Measurements from ENCODE around the gene AUTS2.

The AUTS2 gene

DNA sequence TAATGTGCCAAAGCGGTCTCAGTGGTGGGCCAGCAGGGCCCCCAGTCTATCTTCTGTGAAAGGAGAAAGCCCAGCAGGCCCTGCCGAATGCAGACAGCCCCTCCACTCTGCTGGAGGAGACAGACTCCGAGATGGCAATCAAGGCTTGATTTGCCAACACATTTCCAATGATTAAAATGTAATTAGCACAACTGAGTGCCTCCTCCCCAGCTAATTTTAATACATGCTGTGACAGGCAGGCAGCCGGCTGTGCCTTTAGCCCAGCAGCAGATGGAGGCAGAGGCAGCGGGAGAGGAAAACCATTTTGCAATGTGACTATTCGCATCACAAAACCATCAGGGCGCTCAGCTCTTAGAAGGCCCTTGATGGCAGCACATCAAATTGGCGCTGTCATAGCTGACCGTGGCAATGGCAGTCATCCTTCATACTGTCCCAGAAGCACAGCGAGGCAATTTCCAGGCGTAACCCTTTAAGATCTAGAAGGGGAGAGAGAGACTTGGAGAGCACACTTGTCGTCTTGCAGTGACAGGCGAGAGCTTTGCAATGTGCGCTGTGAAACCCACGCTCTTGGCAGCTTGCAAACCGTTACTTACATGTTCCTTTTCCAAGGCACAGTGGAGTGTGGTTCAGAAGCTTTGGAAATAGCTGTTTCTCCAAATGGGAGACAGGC is 818.8 kb downstream of the AUTS2 start:
- DNase-seq (ENCODE audit: low read depth) = no peak

DNA sequence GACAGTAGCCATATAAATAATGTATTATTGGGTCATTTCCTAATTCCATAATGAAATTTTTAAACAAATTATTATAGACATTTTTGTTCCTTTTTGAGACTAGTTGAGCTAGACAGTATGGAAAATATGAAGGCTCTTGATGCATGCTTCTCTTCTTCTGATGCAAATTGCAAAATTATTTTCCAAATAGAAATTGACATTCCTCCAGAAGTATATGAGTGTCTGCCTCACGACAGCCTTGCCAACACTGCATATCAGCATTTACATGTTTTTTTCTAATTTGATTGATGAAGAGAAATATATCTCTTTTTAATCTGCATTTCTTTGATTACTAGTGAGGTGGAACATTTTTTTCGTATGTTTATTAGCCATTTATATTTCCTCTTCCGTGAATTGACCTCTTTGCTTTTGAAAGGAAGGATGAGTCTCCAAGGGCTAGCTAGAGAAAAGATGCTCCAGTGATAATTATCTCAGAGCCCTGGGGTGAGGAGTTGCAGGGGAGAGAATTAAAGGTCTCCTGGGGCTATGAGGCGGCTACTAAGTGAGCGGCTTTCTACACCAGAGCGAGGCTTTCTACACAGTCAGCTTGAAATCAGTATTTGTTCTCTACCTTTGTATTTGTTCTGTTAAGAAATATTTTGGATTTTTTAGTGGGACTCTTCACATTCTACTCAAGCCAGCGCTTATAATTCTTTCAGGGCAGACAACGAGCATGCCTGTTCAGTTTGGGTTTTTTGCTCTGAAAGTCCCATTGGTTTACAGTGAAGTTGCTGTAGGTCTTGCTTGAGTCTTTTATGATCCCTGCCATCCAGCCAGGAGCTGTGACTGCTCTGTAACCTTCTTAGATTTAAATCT is 821.5 kb downstream of the AUTS2 start:
- DNase-seq (ENCODE audit: low read depth) = no peak

DNA sequence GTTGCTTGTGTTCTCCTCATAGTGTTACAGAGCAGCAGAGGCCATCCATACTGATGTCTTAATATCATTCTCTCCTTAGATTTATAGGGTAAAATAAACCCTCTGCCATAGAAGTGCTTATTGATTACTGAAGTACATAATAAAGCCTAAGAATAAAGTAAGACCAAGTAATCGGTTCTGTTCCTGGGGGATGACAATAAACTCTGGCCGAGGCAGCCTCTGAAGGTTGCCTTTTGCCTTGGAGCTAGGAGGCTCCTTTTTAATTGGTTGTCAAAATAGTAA is 822.0 kb downstream of the AUTS2 start:
- no peak for DNase-seq (ENCODE audit: low read depth)

DNA sequence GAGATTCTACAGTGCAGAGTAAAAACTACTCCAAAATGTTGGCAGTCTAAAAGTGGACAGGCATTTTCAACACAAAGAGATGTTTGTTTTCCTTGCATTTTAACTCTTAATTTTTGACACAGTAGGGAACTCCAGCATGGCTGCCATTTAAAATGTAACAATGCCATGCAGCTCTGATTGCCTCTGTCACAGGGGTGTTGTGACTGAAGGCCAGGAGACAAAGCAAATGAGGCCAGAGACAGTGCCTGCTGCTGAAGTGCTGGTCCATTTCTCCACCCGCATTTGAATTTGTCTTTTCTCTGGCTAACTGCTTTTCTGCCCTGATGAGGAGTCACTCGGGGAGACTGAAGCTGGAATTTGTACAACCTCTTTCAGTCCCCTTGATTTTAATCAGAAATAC is 823.0 kb downstream of the AUTS2 start:
- no peak for DNase-seq (ENCODE audit: low read depth)

DNA sequence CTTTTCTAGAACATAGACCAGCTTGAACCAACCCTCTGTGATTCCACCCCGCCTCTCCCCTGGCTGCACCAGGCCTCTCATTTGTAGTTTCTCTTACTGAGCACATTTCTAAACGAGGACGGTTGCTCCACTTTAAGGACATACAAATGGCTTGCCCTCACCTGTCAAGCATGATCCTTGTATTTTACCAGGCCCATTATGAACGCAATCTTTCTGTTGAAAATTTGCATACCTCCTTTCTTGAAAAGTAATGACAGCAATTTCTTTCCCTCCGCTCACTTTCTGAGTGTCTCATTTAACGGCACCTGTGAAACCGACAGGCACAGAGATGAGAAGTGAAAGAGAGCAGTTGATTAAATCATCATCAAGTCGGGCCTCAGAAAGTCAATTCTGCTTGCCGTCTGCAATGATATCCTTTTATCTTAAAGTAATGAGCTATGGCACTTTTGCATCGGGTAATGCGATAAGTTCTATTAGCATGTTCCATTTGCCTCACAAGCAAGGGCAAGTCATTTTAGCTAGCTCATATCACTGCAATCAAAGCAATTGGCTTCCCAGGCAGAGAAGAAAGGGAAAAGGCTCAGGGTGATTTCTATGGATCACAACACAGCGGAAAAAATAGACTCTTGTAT is 828.1 kb downstream of the AUTS2 start:
- no peak for DNase-seq (ENCODE audit: low read depth)

DNA sequence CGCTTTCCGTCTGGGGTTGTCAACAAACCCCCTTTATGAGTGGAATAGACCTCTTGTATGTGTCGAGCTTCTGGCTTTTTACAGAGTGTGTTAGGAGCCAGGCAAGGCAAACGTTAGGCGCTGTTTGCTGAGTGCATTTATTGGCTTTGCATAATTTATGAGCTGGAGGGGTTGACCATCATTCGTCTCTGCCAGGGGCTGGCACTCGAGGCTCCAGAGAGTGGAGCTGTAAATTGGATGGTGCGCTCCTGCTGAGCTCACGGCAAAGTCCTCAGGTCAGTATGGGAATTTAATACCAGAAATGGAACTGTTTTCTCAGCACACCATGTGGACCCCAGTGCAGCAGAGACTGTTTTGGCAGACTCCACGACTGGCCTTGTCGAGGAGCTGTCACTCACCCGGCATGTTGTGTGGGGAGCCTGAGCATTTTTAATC is 834.3 kb downstream of the AUTS2 start:
- DNase-seq (ENCODE audit: low read depth) = no peak

DNA sequence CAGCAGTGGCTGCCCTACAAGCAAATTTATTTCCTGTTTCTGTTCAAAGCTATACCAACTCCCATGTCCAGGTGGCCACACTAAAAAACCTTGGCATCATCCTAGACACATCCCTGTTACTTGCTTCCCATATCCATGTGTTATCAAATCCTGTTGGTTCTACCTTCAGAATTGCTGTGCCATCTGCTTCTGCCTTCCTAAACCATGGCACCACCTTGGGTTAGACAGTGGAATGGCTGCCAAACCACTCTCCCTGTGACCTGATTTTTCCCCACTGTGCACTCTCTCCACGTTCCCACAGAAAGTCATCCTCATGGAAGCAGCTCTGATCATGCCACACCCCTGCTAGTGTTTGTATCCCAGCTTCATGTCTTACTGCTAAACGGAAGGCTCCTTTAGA is 836.1 kb downstream of the AUTS2 start:
- no peak for DNase-seq (ENCODE audit: low read depth)

DNA sequence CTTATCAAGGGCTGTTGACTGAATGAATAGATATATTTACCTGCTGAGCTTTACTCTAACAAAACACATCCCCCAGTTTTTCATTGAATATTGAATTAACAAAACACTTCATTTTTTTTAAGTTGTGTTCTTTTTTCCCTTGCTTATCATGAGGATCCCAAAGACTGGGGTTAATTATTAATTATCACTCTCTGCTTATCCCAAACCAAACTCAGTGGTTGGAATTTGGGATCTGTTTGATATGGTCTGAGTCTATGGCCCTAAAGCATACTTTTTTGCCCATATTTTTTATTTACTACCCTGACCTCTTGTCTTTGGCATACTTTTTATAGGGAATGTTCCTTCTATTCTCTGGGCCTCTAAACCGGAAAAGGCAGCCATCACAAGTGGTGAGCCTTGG is 836.5 kb downstream of the AUTS2 start:
- no peak for DNase-seq (ENCODE audit: low read depth)

DNA sequence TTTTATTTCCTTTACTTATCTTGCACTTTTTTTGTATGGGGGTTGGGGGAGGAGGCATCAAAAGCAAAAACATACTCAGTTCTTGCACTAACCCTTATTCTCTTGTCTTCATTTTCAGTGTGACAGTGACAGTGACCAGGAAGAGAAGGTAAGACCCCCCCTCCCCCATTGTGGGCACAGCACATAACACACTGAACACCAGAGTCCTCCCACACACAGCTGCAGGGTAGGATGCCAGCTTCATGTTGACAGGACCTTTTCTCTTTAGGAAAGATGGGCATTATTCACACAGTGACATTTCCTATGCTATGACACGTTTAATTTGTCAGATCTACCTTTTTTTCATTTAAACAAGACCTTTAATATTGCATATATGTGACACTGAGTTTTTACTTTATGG is 837.4 kb downstream of the AUTS2 start:
- DNase-seq (ENCODE audit: low read depth) = no peak

DNA sequence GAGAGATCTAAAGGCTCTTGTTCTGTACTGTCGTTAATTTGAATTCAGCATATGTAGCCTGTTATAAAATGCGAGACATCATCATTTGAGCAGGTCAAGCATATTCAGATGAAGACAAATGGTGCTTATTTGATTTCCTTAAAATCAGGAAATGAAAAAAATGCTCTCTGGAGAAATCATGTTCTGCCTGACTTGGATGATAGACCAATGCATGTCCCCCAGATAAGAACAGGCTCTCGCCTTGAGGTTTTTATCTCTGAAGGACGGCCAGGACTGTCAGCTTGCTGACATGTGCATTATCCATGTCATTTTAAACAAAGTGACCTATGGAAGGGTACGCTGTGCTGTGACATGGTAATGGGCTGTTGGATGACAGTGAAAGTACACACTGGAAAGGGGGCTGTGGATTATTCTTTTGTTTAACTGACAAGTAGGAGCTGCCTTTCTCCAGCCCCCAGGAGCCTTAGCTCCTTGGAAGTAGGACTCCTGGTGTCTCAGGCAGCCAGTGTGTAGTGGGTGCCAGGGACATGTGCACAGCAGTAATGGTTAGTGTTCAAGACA is 838.6 kb downstream of the AUTS2 start:
- DNase-seq (ENCODE audit: low read depth) = no peak

DNA sequence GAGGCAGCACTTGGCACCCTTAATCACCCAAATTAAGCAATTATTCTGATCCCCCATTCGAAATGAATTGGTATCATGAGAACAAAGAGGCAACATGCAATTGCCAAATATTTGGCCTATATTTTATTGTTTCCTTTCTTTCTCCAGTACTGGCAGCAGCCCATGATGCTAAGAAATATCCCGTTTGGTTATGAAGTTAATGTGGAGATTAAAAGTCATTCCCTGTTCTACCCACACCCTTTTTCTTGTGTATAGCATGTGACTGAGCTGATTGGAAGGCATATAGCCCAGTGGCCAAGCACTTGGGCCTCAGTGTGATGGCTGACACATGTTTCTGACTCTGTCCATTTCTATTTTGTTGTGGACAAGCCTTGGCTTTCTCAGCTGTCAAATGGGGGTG is 841.4 kb downstream of the AUTS2 start:
- DNase-seq (ENCODE audit: low read depth) = no peak

DNA sequence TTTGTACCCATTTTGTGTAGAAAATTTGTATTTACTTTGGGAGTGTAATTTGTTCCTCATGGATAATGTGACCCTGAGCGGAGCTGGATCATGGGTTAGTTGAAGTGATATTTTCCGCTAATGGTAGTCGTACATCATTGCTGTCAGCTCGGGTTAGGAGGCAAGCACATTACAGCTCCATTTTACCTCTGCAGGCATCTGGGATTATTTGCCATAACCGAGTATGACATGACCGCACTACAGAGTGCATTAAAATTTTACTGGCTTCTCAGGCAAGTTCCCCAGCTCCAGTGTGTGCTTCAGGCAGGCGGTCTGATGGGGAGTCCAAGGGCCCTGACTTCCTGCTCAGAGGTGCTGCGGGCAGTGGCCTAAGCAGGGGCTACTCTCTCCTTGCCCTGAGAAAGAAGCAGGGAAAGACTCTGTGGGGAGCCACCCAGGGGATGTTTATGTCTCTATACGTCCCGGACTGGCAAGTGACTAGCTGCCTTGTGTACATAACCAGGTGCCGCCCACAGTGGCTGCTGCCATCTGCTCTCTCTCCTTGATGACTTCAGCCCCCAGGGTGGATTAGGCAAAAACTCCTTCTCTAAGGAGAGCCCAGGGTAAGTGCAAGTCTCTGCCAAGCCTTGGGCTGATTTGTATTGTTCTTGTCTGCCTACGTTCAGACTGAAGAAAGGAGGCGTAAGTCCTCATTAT is 848.3 kb downstream of the AUTS2 start:
- no peak for DNase-seq (ENCODE audit: low read depth)

DNA sequence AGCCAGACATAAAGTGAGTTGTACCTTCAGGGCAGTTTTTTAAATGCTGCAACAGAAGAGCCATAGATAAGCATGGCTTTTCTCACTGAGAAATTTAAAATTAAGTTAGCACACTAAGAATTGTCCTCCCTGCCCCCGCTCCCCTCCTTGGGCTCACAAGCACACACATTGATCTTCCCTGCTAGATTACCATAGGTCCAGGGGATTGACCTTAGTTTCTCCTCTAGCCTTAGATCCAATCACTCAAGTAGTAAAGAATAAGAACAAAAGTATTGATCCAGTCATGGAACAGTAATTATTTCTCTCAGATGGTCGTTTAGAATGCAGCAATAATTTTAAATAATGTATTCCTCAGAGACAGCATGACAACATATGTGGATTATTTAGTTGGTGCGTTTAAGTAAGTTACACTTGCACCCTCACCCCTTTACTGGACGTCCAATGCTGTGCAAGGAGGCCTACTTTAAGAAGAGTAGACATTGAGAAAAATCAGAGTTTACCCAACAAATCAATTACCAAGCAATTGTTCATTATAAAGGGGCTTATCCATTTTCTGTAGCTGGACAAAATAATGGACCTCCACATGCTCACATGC is 850.1 kb downstream of the AUTS2 start:
- no peak for DNase-seq (ENCODE audit: low read depth)

DNA sequence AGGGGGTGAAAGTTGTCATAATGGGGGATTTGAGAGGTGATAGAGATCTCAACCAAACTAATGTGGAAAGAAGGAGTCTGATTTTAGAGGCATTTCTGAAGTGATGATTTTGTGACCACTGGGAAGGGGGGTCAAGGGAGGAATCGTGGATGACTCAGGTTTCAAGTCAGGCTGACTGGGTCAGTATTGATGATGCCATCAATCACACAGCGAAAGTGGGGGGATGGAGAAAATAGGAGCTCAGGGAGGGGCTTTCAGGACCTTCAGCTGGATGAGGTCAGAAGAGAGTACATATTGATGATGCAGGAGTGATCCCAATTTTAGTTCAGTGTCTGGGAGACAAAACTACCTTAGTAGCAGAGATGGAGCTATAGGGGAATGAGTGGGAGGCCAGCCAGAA is 852.5 kb downstream of the AUTS2 start:
- no peak for DNase-seq (ENCODE audit: low read depth)

DNA sequence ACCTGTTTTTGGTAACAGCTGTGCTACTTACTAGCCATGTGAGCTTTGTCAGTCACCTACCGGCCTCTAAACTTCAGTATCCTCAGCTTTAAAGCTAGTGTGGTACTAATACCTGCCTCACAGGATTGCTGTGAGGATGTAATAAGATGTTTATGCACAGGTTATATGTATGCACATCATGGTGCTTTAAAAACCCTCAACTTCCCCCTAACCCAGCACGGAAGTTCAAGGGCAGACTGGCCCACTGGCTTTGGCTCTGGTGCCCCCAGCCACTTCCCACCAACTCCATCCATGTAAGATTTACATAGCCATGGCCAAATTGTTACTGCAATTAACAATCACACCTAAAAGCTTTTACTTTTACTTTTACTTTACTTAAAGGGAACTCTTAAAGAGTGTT is 857.6 kb downstream of the AUTS2 start:
- no peak for DNase-seq (ENCODE audit: low read depth)

DNA sequence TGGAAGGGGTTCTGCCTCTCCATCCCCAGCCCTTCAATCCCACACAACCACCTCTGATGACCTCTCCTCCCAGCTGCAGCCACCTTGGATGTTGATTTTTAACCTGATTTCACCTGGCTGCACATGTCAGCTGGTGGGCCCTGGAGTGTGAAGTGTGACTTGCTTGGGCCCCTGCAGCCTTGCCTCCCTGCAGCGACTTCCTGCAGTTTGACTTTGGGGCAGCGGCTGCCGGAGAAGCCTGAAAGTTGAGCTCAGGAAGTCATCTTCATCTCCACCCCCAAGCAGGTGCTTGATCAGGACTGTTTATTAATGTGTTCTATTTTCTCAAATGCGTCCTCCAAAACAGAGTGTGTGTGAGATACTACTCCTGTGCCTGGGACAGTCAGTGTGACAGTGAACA is 858.4 kb downstream of the AUTS2 start:
- DNase-seq (ENCODE audit: low read depth) = no peak

DNA sequence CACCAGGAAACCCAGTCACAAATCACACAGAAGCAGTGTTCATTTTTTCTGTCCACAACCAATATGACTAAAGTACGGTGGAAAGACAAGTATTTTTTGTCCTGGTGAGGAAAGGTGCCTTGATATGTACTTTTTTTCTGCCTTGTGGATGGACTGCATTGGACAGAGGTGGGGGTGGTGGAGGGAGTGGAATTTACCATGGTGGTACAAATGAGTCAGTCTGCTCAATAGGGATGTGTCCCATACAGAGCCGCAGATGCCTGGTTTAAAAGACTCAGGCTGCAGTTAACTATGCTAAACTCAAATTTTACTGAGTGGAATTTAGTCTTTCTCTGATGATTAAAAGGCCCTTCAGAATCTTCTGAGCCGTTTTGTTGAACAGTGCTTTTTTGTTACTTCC is 859.2 kb downstream of the AUTS2 start:
- DNase-seq (ENCODE audit: low read depth) = no peak

DNA sequence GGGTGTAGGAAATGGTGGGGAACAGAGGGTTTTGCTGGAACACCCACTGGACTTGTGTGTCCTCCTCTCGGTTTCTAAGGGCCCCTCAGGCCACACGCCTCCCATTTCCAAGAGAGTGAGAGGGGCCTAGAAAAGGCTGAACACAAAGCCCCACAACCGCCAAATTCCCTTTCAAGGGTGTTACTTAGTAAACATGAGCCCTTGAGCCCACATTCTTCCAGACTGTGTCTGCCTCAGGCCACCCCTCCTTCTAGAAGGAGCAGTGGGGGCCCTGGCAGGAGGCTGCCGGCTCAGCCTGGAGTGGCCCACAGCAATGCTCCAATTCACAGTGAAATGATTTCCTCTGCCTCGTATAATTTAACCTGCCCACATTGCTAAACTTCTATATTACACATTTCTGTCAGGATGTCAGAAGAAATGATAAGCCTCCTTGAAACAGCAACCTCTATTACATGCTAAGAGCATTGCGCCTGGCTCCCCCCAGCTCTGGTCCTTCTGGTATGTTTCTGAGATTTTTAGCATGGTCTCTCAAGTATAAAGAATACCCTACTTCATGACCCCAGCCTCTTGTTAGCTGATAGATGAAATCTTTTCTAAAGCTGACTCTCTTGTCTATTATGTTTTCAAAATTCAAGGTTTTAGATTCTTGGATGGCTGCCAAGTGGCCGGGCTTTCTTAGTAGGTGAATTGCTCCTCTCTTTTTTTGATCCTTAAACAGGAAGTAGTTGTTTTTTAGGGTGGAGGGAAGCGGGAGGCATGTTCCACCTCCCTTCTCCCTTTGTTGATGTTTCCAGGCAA is 859.8 kb downstream of the AUTS2 start:
- DNase-seq (ENCODE audit: low read depth) = no peak

DNA sequence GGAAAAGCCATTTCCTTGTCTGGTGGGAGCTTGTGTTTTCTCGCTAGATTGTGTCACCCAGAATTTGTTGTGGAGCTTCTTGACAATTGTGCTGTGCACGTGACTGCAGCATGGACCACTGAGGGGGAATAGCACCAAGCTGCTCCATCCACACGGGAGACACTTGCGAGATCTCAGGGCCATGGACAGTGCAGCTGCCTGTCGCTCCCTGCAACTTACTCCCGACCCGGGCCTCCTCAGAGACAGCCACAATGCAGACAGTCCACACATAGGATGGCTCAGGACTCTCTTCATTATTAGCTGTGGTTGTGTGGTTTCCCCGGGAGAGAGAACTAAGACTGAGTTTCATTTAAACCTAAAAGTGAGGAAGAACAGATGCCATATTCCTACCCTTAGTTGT is 860.5 kb downstream of the AUTS2 start:
- DNase-seq (ENCODE audit: low read depth) = no peak

DNA sequence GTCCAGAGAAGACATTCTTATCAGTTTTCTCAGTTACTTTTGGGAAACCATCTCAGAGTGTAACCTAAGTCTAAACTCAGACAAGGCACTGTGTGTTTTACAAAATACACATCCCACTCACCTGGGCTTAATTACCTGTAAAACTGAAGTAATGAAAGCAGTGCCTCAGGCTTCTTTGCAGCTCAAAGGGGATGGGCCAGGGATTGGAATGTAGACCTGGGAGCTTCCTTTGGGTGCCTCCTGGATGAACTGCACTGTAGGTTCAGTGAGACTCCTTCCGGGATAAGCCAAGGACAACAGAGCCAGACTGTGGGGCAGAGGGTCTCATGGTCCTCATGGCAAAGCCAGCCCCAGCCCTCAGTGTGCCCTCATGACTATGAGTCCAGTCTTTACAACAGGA is 861.3 kb downstream of the AUTS2 start:
- DNase-seq (ENCODE audit: low read depth) = no peak

DNA sequence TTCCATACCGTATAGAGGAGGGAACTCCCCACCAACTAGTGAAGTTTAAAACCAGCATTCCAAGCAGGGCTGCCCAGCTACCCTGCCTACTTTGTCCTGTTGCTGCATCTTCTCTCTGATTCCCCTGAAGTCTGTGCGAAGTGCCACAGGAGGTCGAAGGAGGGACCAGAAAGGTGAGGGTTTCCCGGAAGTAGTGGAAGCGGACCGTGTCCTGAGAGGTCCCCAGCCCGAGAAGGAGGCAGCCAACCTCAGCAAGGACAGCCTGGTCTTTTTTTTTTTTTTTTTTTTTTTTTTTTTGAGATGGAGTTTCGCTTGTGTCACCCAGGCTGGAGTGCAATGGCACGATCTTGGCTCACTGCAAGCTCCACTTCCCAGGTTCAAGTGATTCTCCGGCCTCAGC is 861.8 kb downstream of the AUTS2 start:
- DNase-seq (ENCODE audit: low read depth) = no peak
